MM.1S (cell line): ENCODE data around the gene YIPF4.
A peak's percentile ranks its signal among the peaks of the same experiment; 100 is the strongest.

Source experiments
- DNase-seq: peaks from one replicate; pipeline ENCODE4 v3.0.0-alpha.2; 2015
- H2AFZ ChIP-seq: fragments of 300-600 bp; sonication (generic); 2 replicates; pipeline ENCODE4 v1.6.0; 2016; ENCODE audit warnings: antibody characterized with exemption, low read length
- H3F3A ChIP-seq: fragments of 300-600 bp; sonication (generic); 2 replicates; pipeline ENCODE4 v1.6.1; 2016; ENCODE audit warnings: mild to moderate bottlenecking, antibody characterized with exemption, low read length, moderate library complexity, mixed read lengths; ENCODE audit not compliant: insufficient read depth
- H3K27ac ChIP-seq: fragments of 300-600 bp; sonication (generic); 2 replicates; pipeline ENCODE4 v1.5.1; 2016; ENCODE audit warnings: mild to moderate bottlenecking, low read length
- H3K27me3 ChIP-seq: fragments of 300-600 bp; sonication (generic); replicated peaks from 2 replicates; pipeline ENCODE4 v1.6.0; 2016; ENCODE audit warnings: low read length; ENCODE audit not compliant: insufficient read depth
- H3K36me3 ChIP-seq: fragments of 300-600 bp; sonication (generic); replicated peaks from 2 replicates; pipeline ENCODE4 v1.6.1; 2016; ENCODE audit warnings: mild to moderate bottlenecking, low read length, mixed read lengths; ENCODE audit not compliant: insufficient read depth
- H3K4me1 ChIP-seq: fragments of 300-600 bp; sonication (generic); 2 replicates; pipeline ENCODE4 v1.6.1; 2016; ENCODE audit warnings: low read length, mixed read lengths
- H3K4me2 ChIP-seq: fragments of 300-600 bp; sonication (generic); 2 replicates; pipeline ENCODE4 v1.6.0; 2016; ENCODE audit warnings: low read depth, low read length
- H3K4me3 ChIP-seq: fragments of 300-600 bp; sonication (generic); 2 replicates; pipeline ENCODE4 v1.5.1; 2016; ENCODE audit warnings: low read length, mixed read lengths
- H3K79me2 ChIP-seq: fragments of 300-600 bp; sonication (generic); 2 replicates; pipeline ENCODE4 v1.6.1; 2016; ENCODE audit warnings: mixed run types, low read length, mixed read lengths
- H3K9ac ChIP-seq: fragments of 300-600 bp; sonication (generic); 2 replicates; pipeline ENCODE4 v1.6.1; 2016; ENCODE audit warnings: low read length, mixed read lengths
- H3K9me2 ChIP-seq: fragments of 300-600 bp; sonication (generic); replicated peaks from 2 replicates; pipeline ENCODE4 v1.6.1; 2016; ENCODE audit warnings: mild to moderate bottlenecking, low read length, mixed read lengths; ENCODE audit not compliant: insufficient read depth
- H3K9me3 ChIP-seq: fragments of 300-600 bp; sonication (generic); replicated peaks from 2 replicates; pipeline ENCODE4 v1.6.1; 2016; ENCODE audit warnings: mild to moderate bottlenecking, low read length, mixed read lengths; ENCODE audit not compliant: insufficient read depth
- H4K20me1 ChIP-seq: fragments of 300-600 bp; sonication (generic); 2 replicates; pipeline ENCODE4 v1.6.1; 2016; ENCODE audit warnings: mild to moderate bottlenecking, low read length, moderate library complexity, mixed read lengths; ENCODE audit not compliant: insufficient read depth
- EZH2 ChIP-seq: fragments of 300-600 bp; sonication (generic); optimal IDR thresholded peaks from 2 replicates; pipeline ENCODE3; 2017; ENCODE audit warnings: low read depth, mild to moderate bottlenecking, antibody characterized with exemption, low read length, mixed read lengths
- EZH2phosphoT487 ChIP-seq: fragments of 300-600 bp; sonication (generic); IDR thresholded peaks from 2 replicates; pipeline ENCODE4 v1.6.1; 2018; ENCODE audit warnings: antibody characterized with exemption, low read length
- TF ChIP-seq, protein P1 (sequence below): fragments of 300-600 bp; sonication (generic); IDR thresholded peaks from 2 replicates; pipeline ENCODE4 v1.5.1; 2016; ENCODE audit warnings: antibody characterized with exemption, low read length, mixed read lengths

YIPF4 gene

DNA sequence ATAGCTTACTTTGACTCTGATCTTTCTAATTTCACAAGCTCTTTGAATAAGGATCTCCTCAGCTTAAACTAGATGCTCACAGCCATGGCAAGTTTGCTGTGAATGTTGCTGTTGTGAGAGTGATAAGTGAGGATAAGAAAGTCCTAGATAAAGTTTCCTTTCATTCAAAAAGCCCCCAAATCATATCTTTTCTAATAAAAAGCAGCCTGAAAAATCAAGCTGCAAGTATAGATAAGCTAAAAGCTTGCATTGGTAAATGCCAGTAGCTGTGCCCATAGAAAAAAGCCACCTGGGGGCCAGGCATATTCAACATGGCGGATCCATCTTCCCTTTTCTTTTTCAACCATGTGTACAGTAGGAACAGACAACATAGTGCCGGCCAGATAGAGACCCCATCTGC lies 17.3 kb upstream of the YIPF4 start:
- H3K9ac ChIP-seq = no peak overlapping the region
- H3K27me3 ChIP-seq = no peaks in the 10 kb centered on the region

DNA sequence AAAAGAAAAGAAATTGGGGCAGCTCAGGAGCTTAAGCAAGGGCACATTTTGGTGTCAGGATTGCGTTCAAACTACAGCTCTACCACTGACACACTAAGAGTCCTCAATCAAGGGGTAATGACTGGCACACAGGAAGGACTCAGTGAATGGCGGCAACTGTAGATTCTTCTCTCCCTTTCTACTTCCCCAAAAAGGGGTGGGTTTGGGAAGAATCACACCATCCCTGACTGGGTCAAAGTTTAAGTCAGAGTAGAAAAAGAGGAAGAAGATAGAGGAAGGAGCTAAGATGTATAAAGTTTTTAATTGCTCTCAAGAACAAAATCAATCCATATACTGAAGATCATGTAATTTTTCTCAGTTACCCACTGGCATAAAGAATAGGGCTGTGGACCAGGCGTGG lies 15.6 kb upstream of the YIPF4 start:
- H3K9me2 ChIP-seq = no peaks in the 10 kb centered on the region
- H3K4me2 ChIP-seq = no peak overlapping the region
- no peak overlapping the region for H3K4me3 ChIP-seq
- H3K9me3 ChIP-seq = no peaks in the 10 kb centered on the region
- no peaks in the 10 kb centered on the region for H3K79me2 ChIP-seq
- H3K27ac ChIP-seq = no peak overlapping the region
- TF ChIP-seq EZH2 = no peak
- no peak for TF ChIP-seq EZH2phosphoT487
- TF ChIP-seq, protein P1, sequence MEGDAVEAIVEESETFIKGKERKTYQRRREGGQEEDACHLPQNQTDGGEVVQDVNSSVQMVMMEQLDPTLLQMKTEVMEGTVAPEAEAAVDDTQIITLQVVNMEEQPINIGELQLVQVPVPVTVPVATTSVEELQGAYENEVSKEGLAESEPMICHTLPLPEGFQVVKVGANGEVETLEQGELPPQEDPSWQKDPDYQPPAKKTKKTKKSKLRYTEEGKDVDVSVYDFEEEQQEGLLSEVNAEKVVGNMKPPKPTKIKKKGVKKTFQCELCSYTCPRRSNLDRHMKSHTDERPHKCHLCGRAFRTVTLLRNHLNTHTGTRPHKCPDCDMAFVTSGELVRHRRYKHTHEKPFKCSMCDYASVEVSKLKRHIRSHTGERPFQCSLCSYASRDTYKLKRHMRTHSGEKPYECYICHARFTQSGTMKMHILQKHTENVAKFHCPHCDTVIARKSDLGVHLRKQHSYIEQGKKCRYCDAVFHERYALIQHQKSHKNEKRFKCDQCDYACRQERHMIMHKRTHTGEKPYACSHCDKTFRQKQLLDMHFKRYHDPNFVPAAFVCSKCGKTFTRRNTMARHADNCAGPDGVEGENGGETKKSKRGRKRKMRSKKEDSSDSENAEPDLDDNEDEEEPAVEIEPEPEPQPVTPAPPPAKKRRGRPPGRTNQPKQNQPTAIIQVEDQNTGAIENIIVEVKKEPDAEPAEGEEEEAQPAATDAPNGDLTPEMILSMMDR = no peak
- H3K36me3 ChIP-seq = no peaks in the 10 kb centered on the region
- no peaks in the 10 kb centered on the region for H3K27me3 ChIP-seq
- no peak for DNase-seq
- H2AFZ ChIP-seq = no peak overlapping the region
- no peak overlapping the region for H3K9ac ChIP-seq
- no peaks in the 10 kb centered on the region for H3F3A ChIP-seq
- H3K4me1 ChIP-seq = peaks cover 3% of the 10 kb centered on the region; the same call in 1 of the 2 replicates
- no peaks in the 10 kb centered on the region for H4K20me1 ChIP-seq

More for the DNA sequence above, 17.3 kb upstream of the YIPF4 start:
- Histone ChIP-seq H3K4me1 (peaks cover 3% of the 10 kb centered on the region; the same call in 1 of the 2 replicates), H3F3A (no peaks in the 10 kb centered on the region), H3K79me2 (no peaks in the 10 kb centered on the region), H3K9me2 (no peaks in the 10 kb centered on the region), H3K36me3 (no peaks in the 10 kb centered on the region), H3K9me3 (no peaks in the 10 kb centered on the region), H3K4me3 (no peak overlapping the region), H2AFZ (no peak overlapping the region), H4K20me1 (no peaks in the 10 kb centered on the region), H3K4me2 (no peak overlapping the region), H3K27ac (no peak overlapping the region)
- DNase-seq = no peak
- TF ChIP-seq EZH2 (no peak), EZH2phosphoT487 (no peak)

DNA sequence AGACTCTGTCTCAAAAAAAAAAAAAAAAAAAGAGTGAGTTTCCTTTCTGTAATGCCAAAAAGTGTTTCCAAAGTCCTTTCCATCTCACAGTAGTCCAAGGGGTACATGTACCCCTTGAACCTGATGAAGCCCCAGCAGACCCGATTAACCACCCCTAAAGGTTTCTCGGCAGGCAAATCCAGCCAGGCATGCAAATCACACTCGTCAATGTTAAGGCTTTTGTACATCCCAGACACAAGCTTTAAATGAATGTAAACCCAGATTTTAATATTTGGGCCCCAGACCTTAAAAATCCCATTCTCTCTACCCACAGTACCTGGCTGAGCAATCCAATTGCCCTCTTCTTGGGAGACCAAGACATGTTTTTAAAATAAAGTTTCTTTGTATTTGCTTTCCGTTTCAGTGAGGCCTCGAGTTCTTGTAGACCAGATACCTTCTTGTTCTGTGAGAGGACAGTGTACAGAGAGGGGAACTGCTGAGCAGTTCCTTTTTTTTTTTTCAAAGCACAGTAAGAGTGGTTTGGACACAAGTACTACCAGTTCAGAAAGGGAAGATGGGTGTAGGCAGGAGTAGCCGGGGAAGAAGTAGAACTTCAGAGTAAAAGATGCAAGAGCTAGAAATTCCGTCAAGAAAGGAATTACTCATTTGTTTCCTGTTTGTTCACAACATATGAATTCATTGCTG lies 13.1 kb upstream of the YIPF4 start, which contains the start of gene NLRC4:
TSS of gene NLRC4 (minus strand) at position 465 of the 684 bp plus-strand sequence. CDS start 8,111 bp downstream, outside the sequence.
- peak; percentile 56 for DNase-seq
- Histone ChIP-seq H3K4me1 (peaks cover 3% of the 10 kb centered on the region; the same call in 1 of the 2 replicates), H3F3A (no peaks in the 10 kb centered on the region), H3K79me2 (no peaks in the 10 kb centered on the region), H2AFZ (peak within 1 kb of the TSS; percentile 91), H3K9ac (peak within 1 kb of the TSS; percentile 18; the same call in 1 of the 2 replicates), H3K27me3 (no peaks in the 10 kb centered on the region), H3K36me3 (no peaks in the 10 kb centered on the region), H3K27ac (peak within 1 kb of the TSS; percentile 30; the same call in 1 of the 2 replicates), H3K9me3 (no peaks in the 10 kb centered on the region), H3K4me3 (peak within 1 kb of the TSS; percentile 41; the same call in 1 of the 2 replicates), H3K4me2 (peak within 1 kb of the TSS; percentile 46), H4K20me1 (no peaks in the 10 kb centered on the region), H3K9me2 (no peaks in the 10 kb centered on the region)
- TF ChIP-seq EZH2phosphoT487 (no peak), EZH2 (no peak)
- TF ChIP-seq, protein P1 = no peak

DNA sequence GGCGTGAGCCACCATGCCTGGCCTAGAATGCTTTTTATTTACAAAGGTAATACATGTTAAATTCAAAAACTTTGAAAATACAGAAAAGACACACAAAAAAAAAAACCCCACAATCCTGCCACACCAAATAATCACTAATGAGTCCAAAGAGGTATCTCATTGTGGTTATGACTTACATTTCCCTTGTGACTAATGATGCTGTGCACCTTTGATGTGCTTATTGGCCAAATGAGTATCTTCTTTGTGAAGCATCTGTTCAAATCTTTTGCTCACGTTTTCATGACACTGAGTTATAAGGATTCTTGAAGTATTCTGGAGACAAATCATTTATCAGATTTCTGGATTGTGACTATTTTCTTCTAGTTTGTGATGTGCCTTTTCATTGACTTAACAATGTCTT lies 6.6 kb upstream of the YIPF4 start:
- Histone ChIP-seq H3K4me1 (no peaks in the 10 kb centered on the region), H3K36me3 (no peaks in the 10 kb centered on the region), H3K9ac (no peak overlapping the region), H2AFZ (no peak overlapping the region), H3F3A (no peaks in the 10 kb centered on the region), H4K20me1 (no peaks in the 10 kb centered on the region), H3K27me3 (no peaks in the 10 kb centered on the region), H3K4me2 (no peak overlapping the region), H3K9me2 (no peaks in the 10 kb centered on the region), H3K79me2 (no peaks in the 10 kb centered on the region), H3K9me3 (no peaks in the 10 kb centered on the region), H3K4me3 (no peak overlapping the region), H3K27ac (no peak overlapping the region)
- TF ChIP-seq EZH2 (no peak), EZH2phosphoT487 (no peak)
- TF ChIP-seq, protein P1 = no peak
- no peak for DNase-seq
